Cortex of kidney (tissue), 1 donor: Measurements from ENCODE around the gene NT5DC4.

Experiments
- DNase-seq: peaks from one replicate; lab custom pipeline; 2025; lab: John Stamatoyannopoulos, UW

Gene NT5DC4

DNA sequence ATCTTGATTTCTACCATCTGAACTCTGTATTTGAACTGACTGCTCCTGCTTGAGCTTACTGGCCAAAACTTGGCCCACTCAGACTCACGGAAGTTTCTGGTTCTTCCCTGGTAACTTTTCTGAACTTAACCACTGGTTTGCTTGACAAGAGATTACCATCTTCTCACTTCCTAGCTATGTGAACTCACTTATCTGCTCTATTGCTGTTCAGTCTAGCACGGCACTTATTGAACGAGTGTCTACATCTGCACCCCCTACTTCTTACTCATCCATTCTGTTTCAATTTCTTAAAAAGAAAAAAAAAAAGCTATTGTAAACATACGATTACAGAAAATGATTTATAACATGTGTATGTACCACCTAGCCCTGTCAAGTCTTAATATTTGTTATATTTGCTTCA lies 34.6 kb downstream of the NT5DC4 start:
- no peak for DNase-seq

DNA sequence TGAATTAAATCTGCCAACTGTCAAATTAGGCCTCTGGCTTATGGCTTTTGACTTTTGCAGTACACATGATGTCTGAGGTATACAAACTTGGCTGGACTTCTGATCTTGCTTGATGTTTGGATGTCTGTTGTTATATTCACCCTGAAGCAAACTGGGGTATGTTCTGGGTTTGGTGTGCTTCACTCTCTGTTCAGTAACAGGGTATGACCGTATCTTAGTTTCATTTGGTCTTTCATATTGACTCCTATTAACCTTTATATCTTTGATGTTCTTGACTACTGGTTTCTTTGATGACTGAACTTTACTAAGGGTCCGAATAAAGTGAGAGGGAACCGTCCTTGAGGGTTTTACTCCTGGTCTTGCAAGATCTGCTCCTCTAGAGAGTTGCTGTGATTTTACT lies 35.4 kb downstream of the NT5DC4 start:
- DNase-seq: no peak

DNA sequence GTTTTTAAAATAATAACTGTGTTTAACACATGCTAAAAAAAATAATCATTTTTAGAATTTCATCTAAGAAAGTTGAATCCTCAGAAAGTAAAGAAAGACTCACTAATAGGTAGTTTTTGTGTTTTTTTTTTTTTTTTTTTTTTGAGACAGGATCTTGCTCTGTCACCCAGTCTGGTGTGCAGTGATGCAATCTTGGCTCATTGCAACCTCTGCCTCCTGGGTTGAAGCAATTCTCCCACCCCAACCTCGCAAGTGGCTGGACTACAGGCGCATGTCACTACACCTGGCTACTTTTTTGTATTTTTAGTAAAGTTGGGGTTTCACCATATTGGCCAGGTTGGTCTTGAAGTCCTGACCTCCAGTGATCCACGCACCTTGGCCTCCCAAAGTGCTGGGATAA lies 36.4 kb downstream of the NT5DC4 start:
- no peak for DNase-seq

DNA sequence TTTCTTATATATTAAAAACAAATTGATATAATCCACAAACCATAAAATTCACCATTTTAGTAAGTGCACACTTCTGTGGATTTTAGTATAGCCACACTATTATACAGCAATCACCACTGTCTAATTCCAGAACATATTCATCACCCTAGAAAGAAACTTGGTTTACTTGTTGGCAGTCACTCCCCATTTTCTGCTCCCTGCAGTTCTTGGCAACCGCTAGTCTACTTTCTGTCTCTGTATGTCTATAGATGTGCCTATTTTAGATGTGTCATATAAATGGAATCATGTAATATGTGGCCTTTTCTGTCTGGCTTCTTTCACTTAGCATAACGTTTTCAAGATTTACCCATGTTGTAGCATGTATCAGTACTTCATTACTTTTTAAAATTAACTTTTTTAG lies 37.9 kb downstream of the NT5DC4 start:
- DNase-seq: no peak

DNA sequence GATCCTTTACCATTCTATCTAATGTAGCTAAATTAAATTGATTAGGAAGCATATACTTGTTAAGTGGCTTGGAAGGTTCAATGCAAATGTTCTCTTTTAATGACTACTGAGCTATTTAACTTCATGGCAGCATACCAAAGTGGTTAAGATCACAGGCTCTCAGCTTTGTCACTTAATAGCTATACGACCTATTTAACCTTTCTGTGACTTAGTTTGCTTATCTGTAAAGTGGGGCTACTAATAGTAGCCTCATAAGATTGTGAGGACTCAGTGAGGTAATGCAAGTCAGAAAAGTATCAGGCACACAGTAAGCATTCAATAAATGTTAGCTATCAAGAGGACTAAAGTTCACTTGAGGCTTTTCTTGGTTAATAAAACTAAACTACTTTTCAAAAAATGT lies 39.3 kb downstream of the NT5DC4 start:
- DNase-seq: no peak

DNA sequence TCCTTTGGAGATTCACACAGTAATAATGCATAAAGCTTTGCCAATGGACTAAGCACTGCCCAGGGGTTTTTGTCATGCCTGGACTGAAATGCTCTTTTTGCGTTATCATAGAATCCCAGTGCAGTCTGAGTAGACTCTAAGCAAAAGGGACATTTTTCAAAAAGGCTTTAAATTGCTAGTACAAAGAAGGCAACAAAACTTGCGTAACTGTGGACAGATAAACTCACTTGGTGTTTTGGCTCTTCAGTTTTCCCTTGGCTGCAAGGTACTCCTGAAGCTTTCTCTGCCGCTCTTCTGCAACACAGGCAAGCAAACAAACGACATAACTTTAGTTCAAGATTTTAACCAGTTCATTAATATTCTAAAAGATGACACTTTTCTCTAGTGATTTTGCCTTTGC lies 41.5 kb downstream of the NT5DC4 start:
- DNase-seq: no peak

DNA sequence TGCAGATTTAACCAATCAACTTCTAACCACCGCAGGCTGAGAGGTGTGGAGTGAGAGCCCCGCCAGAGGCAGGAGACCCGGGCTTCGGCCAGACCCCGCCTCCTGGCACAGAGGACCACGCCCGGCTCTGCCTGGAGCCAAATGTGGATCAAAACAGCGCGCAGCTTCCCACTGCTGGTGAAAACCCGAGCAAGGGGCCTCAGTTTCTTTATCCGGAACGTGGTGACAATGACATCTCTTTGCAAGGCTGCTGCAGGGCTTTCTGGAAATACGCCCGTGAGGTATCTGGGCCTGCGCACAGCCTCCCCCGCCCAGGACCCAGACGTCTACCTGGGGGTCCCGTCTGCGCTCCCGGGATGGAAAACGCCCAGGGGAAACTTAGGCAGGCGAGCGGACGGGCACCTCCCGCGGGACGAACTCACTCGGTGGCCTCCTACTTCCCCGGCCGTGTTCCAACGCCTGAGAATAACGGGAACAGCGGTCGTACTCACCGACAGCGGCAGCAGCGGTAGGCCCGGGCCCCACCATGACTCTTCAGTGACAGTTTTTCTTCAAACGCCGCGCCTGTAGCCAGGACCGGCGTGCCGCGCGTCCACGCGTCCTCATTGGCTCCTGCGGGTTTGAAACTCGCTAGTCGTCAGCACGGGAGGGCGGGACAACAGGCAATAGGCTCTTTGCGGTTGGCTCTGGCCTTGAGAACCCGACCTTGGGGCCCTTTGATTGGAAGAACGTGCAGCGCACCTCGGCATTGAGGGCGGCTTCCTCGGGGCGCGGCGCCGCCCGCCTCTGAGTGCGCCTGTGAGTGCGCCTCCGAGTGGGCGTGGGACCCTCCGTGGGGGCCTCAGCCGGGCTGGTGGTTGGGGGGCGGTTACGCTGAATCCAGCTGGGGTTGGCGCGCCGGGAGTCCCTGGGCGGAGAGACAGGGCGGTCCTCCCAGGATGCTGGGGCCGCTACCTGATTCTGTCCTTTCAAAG lies 43.5 kb downstream of the NT5DC4 start, which contains the start of gene CKAP2L:
CKAP2L (minus strand) TSS at position 539 of the 974 bp plus-strand sequence; CDS start at position 528, 11 bp downstream.
- DNase-seq: peak; percentile 17

DNA sequence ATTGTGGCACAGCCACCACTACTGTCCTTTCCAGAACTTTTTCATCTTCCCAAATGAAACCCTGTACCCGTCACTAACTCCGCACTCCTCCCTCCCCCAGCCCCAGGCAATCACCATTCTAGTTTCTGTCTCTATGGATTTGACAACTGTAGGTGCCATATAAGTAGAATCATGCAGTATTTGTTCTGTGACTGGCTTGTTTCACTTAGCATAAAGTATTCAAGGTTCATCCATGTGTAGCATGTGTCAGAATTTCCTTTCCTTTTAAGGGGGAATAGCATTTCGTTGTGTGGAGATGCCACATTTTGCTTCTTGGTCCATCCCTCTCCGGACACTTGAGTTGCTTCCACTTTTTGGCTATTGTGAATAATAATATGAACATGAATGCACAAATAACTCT lies 44.4 kb downstream of the NT5DC4 start:
- no peak for DNase-seq

DNA sequence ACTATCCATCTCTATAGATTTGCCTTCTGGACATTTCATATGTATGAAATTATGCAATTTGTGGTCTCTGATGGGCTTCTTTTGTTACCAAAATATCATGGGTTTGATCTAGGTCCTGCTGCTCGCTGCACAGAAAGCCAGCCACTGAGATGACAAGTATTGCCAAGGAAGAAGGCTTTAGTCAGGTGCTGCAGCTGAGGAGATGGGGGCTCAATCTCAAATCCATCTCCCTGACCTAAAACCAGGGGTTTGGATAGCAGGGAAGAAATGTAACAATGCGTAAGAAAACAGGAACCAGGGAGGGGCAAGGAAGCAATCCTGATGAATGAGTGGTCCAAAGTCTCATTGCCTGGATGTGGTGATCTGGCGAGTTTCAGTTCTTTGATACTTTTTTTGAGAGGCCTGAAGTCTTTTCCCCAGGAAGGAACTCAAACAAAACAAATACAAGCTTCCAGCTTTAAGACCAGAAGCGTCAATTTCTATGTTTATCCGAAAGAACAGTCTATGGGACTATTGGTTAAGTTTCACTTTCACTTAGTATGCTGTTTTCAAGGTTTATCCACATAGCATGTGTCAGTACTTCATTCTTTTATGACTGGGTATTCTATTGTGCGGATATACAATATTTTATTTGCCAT lies 47.0 kb downstream of the NT5DC4 start:
- DNase-seq: no peak

DNA sequence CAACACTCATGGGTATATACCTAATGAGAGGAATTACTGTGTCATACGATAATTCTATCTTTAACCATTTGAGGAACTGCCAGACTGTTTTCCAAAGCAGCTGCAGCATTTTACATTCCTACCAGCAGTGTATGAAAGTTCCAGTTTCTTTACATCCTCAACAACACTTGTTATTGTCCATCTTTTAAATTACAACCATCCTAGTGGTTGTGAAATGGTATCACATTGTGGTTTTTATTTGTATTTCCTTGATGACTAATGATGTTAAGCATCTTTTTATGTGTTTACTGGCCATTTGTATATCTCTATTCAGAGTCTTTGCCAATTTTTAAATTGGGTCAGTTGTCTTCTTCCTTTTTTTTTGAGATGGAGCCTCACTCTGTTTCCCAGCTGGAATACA lies 47.6 kb downstream of the NT5DC4 start:
- DNase-seq: no peak

DNA sequence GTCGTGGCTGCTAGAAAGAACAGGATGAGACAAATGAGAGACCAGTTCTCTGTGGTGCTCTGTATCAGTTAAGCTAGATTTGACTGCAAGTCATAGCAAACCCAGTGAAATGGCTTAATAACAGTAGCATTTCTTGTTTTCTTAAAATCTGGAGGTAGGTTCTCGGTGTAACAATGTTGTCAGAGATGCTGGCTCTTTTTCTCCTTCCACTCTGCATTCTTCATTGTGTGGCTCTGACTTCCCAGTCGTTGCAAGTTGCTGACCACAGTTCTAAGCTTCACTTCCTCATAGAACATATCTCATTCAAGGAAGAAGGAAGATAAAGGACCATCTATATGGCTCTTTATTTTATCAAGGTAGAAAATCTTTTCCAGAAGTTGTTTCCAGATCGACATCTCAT lies 51.5 kb downstream of the NT5DC4 start:
- DNase-seq: no peak

DNA sequence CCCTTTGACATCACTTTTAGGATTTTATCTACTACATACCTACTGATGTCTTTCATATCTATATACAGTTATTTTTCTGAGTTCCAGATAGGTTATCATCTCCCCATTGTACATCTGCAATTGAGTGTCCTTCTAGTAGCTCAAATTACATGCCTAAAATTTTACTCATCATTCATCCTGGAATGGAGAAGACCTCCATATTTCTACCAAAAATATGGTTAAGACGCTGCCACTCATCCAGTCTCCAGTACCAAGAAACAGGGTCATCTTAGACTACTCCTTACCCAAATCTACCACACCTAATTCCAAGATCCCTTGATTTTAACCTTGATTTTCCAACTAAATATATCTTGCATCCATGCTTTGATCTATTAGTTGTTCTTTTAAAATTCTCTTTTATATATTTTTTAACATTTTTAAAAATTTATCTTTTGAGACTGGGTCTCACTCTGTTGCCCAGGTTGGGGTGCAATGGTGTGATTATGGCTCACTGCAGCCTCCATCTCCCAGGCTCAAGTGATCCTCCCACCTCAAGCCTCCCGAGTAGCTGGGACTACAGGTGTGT lies 52.2 kb downstream of the NT5DC4 start:
- no peak for DNase-seq

DNA sequence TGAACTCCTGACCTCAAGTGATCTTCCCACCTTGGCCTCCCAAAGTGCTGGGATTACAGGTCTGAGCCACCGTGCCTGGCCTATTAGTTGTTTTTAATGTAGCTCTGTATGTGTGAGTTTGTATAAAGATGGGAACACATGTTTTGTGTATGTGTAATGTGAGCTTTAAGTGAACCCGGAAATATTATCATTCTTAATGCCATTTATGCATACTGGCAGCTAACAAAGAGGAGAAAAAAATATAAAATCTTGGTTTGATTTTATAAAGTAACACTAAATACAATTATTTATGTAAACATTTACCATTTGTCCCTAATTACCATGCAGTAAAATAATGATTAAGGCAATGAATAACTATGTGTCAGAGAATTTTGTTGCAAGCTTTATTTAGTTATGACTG lies 52.7 kb downstream of the NT5DC4 start:
- DNase-seq: no peak

DNA sequence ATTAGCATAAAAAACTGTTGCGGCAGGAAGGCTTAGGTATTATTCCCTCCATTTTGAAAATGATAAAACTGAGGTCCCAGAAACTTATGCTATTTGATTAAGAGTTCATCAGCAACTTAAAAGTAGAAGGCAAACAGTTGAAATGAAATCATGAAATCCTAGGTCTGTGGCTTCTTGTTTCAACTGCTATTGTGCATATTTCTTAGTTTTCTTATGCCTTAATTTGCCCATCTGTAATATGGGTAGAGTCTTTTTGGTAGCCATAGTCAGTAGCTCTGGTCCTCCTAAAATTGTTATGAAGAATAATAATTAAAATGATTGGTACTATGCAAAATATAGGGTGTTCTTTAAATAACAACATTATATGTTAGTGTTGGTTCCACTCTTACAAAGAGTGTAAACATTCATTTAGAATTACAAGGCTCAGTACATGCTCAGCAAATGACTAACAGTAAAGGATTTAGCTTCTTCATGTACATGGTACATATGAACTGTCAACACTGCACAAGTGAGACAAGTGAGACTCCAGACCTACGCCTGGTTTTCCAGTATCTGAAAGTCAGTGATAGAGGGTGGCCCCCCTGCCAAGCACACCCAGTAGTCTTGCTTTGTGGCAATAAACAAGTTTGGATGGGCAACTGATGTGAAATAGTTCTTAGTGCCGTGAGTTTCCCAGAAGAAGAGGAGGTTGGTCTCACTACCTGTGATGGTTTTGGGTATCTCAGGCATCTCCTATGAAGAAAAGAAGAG lies 53.9 kb downstream of the NT5DC4 start:
- no peak for DNase-seq

DNA sequence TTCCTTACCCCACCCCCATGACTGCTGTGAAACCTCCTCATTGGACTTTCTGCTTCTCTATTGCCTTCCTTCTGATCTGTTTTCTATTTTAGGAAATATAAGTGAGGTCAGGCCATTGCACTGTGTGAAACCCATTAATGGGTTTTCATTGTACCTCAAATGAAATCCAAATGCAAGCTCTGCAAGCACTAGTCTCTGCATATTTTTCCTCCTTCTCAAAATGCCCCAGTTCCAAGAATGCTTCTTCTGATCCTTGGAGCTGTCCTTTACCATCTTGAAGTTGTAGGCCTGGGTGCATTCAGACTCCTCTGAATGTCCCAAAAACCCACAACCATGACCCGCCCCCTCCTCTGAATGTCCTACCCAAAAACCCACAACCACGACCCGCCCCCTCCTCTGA lies 55.3 kb downstream of the NT5DC4 start:
- no peak for DNase-seq

DNA sequence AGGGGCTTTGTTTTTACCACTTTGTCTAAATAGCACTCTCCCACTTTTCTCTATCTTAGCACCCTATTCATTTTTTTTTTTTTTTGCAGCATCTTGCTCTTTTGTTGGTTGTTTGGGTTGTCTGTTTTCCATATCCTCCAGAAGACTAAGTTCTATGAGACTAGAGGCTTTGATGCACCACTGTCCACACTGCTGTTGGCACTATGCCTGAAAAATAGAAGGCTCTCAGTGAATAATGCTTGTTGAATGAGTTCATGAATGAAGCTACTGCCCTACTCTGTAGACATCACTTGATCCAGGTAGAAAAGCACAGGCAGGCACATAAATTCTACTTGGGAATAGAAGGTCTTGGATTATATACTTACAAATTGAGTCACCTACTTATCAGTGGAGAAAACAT lies 56.2 kb downstream of the NT5DC4 start:
- DNase-seq: no peak

DNA sequence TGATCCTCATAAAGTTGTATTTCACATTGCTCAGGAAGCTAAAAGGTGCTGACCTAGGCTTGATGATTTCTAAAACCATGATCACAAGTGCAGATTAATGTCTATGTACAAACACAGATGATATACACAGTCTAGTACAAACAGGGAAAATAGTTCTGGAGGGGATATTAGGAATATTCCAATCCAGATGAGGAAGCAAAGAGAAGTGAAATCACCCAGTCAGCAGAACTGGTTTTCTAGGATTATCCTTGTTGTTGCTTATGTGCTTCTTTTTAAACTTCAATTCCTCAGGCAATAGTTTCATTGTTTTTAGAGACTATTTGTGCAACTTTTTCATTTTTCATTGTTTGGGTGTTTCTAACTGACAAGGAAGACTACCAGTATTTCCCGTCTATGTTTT lies 58.8 kb downstream of the NT5DC4 start:
- no peak for DNase-seq

DNA sequence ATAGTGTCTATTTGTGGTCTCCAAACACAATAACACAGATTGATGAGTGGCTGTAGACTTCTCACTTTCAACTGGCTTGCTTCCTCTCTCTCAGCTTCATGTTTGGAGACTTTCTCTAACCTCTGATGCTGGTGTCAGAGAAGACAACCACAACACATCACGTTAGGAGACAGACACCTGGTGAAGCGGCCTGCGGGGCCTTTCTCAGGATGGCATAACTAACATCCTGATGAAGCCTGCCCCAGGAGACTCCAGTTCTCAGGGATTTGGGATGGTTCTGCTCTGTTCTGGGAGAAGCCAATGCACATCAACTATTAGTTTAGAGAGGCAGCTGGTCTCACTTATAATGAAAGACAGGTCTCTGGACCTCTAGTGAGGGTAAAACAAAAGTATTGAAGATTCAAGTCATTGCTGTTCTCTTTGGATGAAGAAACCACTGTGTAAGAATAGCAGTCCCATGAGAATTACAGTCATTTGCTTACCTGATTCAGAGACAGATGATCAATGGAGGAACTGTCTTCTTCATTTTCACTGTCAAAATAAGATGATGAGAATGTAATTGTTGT lies 61.5 kb downstream of the NT5DC4 start:
- no peak for DNase-seq

DNA sequence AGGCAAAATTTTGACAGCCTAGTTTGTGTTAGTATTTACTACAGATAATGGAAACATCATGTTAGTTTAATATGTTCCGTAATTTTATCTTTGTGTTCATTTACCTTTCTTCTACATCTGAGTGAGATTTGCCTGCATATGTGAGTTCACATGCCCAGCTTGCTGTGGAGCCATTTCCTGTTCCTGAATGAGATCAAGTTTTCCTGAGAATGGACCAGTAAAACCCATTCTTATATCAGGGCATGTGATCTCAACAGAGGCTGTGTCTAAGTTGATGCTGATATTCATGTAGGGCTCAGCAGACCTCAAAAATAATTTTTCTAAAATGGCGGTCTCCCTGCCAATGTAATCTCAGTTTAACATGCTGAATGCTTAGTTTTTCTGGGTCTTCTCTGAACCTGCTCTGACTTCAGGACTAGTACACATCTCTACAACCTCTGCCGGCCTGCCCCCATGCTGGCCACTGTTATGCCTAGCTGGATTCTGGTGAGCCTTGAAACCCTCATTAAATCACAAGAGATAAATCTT lies 62.4 kb downstream of the NT5DC4 start:
- no peak for DNase-seq

DNA sequence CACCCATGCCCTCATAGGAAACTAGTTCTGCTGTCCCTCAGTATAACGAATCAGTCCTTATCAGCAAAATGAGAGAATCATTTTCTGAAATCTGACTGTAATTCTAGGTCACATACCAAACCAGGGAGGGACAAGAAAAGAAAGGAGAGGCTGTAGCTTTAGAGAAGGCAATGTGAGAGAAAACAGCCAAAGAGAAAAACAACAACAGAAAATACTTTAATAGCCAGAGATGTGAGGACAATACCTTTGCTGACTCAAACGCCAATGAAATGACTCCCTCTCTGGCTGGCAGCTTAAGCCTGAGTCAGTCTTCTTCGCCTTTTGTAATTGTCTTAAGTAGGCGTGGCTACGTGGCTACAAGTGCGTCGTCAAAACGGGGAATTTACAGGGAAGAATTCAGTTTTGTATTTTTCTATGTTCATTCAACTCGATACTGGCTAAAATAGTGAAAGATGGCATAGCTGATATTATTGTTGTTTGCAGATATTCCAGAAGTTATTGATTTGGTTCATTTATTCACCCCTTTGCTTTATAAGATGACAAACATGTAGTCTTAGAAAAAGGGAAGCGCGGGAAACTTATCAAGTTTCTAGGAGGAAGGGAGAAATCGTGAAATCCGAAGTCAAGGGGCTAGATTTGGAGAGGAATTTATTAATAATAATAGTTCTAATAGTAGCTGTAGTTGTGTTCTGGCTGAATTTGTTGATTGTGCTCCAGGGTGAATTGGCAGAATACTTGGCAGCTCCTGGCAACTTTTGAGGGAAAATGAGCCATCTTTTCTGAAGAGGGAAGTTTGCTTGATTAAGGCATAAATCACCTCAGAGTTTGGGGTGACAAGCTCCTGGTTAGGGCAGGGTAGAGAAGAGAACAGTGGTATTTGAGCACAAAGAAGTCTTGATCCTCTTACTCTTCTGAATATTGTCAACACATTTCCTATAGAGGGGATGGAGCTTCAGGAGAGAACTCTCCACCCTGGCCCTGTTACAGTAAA lies 63.7 kb downstream of the NT5DC4 start, which contains the start of gene IL1A:
IL1A (minus strand) TSS at position 295 of the 991 bp plus-strand sequence. CDS start 723 bp downstream, outside the sequence.
- no peak for DNase-seq
